Neuronal stem cell (in vitro differentiated cells): ENCODE measurements around the gene ITGB1BP1.

Experiments
- DNase-seq: peaks from one replicate; pipeline ENCODE4 v3.0.0-alpha.2; 2013; ENCODE audit warnings: low spot score
- H2AFZ ChIP-seq: one replicate; pipeline ENCODE4 v1.6.1; 2013; ENCODE audit warnings: mild to moderate bottlenecking, low read length, inconsistent platforms
- H2AK5ac ChIP-seq: 2 replicates; pipeline ENCODE4 v1.6.1; 2013; ENCODE audit warnings: low read depth, mild to moderate bottlenecking, inconsistent platforms, low read length, moderate library complexity, mixed read lengths
- H2BK120ac ChIP-seq: 2 replicates; pipeline ENCODE4 v1.6.1; 2013; ENCODE audit warnings: low read depth, mild to moderate bottlenecking, inconsistent platforms, low read length, moderate library complexity, mixed read lengths
- H2BK12ac ChIP-seq: one replicate; pipeline ENCODE4 v1.6.1; 2013; ENCODE audit warnings: low read length, inconsistent platforms
- H2BK15ac ChIP-seq: 2 replicates; pipeline ENCODE4 v1.6.1; 2013; ENCODE audit warnings: mild to moderate bottlenecking, low read length, inconsistent platforms, mixed read lengths
- H2BK5ac ChIP-seq: one replicate; pipeline ENCODE4 v1.6.1; 2013; ENCODE audit warnings: inconsistent platforms, mild to moderate bottlenecking, low read length, moderate library complexity
- H3K14ac ChIP-seq: one replicate; pipeline ENCODE4 v1.6.1; 2013; ENCODE audit warnings: low read length, inconsistent platforms
- H3K18ac ChIP-seq: 2 replicates; pipeline ENCODE4 v1.6.1; 2013; ENCODE audit warnings: low read length, inconsistent platforms
- H3K23ac ChIP-seq: 2 replicates; pipeline ENCODE4 v1.6.1; 2013; ENCODE audit warnings: low read depth, mild to moderate bottlenecking, mixed read lengths, low read length, inconsistent platforms; ENCODE audit not compliant: poor library complexity
- H3K27ac ChIP-seq: replicated peaks from 3 replicates; pipeline ENCODE4 v1.5.1; 2013; ENCODE audit warnings: low read length, inconsistent platforms
- H3K27me3 ChIP-seq, 3 experiments: 2 replicates each; pipeline ENCODE4 v1.6.1; 2013; ENCODE audit warnings: low read length in 3 of 3, mild to moderate bottlenecking in 2 of 3, inconsistent platforms in 1 of 3, low read depth in 1 of 3, mixed read lengths in 1 of 3, moderate library complexity in 1 of 3; ENCODE audit not compliant: control insufficient read depth in 3 of 3, insufficient read depth in 3 of 3
- H3K36me3 ChIP-seq, 2 donors: replicated peaks in 1 of 2; 2 replicates each; pipeline ENCODE4 v1.6.1; 2013; ENCODE audit warnings: low read length in 2 of 2; ENCODE audit not compliant: control insufficient read depth in 2 of 2, insufficient read depth in 2 of 2
- H3K4ac ChIP-seq: 2 replicates; pipeline ENCODE4 v1.6.1; 2013; ENCODE audit warnings: inconsistent platforms, mild to moderate bottlenecking, low read length, moderate library complexity
- H3K4me1 ChIP-seq, 2 donors: 1 replicate in 1 of 2; 2 replicates in 1 of 2; pipeline ENCODE4 v1.6.1; 2013; ENCODE audit warnings: low read length in 2 of 2, low read depth in 1 of 2; ENCODE audit not compliant: control insufficient read depth in 2 of 2, insufficient read depth in 1 of 2
- H3K4me2 ChIP-seq: one replicate; pipeline ENCODE4 v1.6.1; 2013; ENCODE audit warnings: mild to moderate bottlenecking, low read length, inconsistent platforms; ENCODE audit not compliant: insufficient read depth, poor library complexity, severe bottlenecking
- H3K4me3 ChIP-seq, 2 donors: 2 replicates each; pipeline ENCODE4 v1.5.1; 2013; ENCODE audit warnings: low read length in 2 of 2, mild to moderate bottlenecking in 2 of 2, inconsistent platforms in 1 of 2, moderate library complexity in 1 of 2
- H3K79me1 ChIP-seq: one replicate; pipeline ENCODE4 v1.6.1; 2013; ENCODE audit warnings: low read depth, mild to moderate bottlenecking, inconsistent platforms, low read length, moderate library complexity
- H3K9ac ChIP-seq: one replicate; pipeline ENCODE4 v1.6.1; 2013; ENCODE audit warnings: mild to moderate bottlenecking, low read depth, low read length, inconsistent platforms; ENCODE audit not compliant: poor library complexity
- H3K9me3 ChIP-seq, 2 donors: replicated peaks in 1 of 2; 2 replicates each; pipeline versions ENCODE3 to v1.6.1; 2013; ENCODE audit warnings: low read length in 2 of 2, mild to moderate bottlenecking in 2 of 2, inconsistent platforms in 1 of 2, low read depth in 1 of 2, mixed read lengths in 1 of 2, moderate library complexity in 1 of 2; ENCODE audit not compliant: control insufficient read depth in 2 of 2, insufficient read depth in 1 of 2
- H4K8ac ChIP-seq: one replicate; pipeline ENCODE4 v1.6.1; 2013; ENCODE audit warnings: low read depth, mild to moderate bottlenecking, inconsistent platforms, low read length, moderate library complexity
- H4K91ac ChIP-seq: one replicate; pipeline ENCODE4 v1.6.1; 2013; ENCODE audit warnings: low read length, low read depth, mild to moderate bottlenecking, inconsistent platforms; ENCODE audit not compliant: poor library complexity
- WGBS, 2 donors: extraction: QIAGEN DNeasy Blood & Tissue Kit; methylation state at CpG; one replicate each; pipeline ENCODE4 v1.1.7; 2013; ENCODE audit warnings: missing lambda C conversion rate in 2 of 2, mixed read lengths in 1 of 2; ENCODE audit not compliant: insufficient read length in 2 of 2, insufficient replicate concordance in 1 of 2; ENCODE audit errors: extremely low coverage in 2 of 2; 5-methylcytosine and 5-hydroxymethylcytosine counted together

ITGB1BP1 gene

DNA sequence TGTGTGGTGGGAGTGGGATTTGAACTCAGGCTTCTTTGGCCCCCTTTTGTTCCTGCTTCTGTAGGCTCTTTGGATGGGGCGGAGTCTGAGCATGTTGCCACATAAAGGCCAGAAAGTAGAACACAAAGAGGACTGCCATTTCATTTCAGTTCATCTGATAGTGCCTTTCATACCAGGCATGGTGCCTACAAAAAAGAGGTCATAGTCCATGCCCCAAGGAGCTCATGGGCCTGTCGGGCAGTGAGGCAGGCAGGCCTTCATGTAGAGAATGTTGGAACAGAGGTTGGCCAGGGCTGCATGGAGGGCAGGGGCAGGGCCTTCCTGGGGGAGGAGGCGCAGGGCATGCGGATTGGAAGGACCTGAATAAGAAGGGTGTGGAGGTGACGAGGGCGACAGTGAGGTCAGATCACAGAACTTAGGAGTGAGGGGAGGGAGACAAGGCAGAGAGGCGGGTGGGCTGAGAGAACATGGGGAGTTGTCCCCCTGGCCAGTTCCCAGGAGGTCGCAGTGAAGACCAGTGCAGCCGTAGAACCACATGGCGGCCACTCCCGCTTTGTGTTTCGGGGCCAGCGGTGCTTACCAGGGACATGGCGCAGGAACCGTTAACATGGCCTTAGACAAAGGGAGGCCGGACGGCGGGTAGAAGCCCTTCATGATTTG, 49.1 kb downstream of the ITGB1BP1 start:
- WGBS, 2 donors, result no CpG with 5 or more reads among the region's 18 CpGs

DNA sequence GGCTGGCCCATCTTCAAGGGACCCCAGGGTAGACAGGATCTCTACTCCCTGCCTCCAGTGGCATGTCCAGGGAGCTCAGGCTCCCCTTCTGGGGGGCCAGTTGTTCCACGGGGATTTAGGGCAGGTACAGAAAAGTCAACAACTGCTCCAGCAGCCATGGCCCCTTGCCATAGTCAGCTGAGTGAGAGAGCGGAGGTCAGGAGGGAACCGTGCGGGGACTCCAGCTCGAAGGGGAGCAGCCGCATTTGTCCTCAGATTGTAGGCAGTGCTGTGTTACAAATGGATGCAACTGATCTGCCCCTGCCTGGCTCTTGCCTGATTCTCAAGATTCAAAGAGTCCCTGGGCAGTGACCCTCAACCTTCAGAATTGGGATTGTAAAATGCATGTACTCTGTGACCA, 49.9 kb downstream of the ITGB1BP1 start:
- Histone ChIP-seq H2BK5ac (no peak overlapping the region), H2BK12ac (no peak overlapping the region), H3K36me3 (peaks cover 28 to 97% of the 10 kb centered on the region in 2 donors), H3K79me1 (no peaks in the 10 kb centered on the region), H3K4me2 (no peak overlapping the region), H3K14ac (no peak overlapping the region), H4K8ac (no peak overlapping the region), H3K18ac (no peak overlapping the region), H2AFZ (no peak overlapping the region), H2BK120ac (no peak overlapping the region), H2AK5ac (no peak overlapping the region), H3K23ac (no peak overlapping the region), H3K27ac (no peak overlapping the region), H3K4me3 (no peak overlapping the region), H4K91ac (no peak overlapping the region), H3K4me1 (no peaks in the 10 kb centered on the region), H3K27me3 (no peaks in the 10 kb centered on the region), H3K4ac (no peak overlapping the region), H3K9ac (no peak overlapping the region), H2BK15ac (no peak overlapping the region), H3K9me3 (no peaks in the 10 kb centered on the region)
- WGBS, 2 donors, result no CpG with 5 or more reads among the region's 6 CpGs
- DNase-seq, result no peak

More for the DNA sequence above, 49.1 kb downstream of the ITGB1BP1 start:
- Histone ChIP-seq H3K23ac (peak overlapping the region; percentile 23), H2BK120ac (no peak overlapping the region), H2BK15ac (no peak overlapping the region), H2AK5ac (no peak overlapping the region), H3K4me3 (no peak overlapping the region), H2BK12ac (no peak overlapping the region), H3K79me1 (no peaks in the 10 kb centered on the region), H2AFZ (no peak overlapping the region), H2BK5ac (no peak overlapping the region), H4K91ac (no peak overlapping the region), H4K8ac (no peak overlapping the region), H3K27me3 (no peaks in the 10 kb centered on the region), H3K36me3 (peaks cover 29 to 99% of the 10 kb centered on the region in 2 donors), H3K27ac (no peak overlapping the region), H3K18ac (peak overlapping the region; percentile 35), H3K14ac (no peak overlapping the region), H3K4ac (no peak overlapping the region), H3K9me3 (no peaks in the 10 kb centered on the region), H3K4me2 (no peak overlapping the region), H3K9ac (peak overlapping the region; percentile 36), H3K4me1 (no peaks in the 10 kb centered on the region)
- DNase-seq, result no peak

DNA sequence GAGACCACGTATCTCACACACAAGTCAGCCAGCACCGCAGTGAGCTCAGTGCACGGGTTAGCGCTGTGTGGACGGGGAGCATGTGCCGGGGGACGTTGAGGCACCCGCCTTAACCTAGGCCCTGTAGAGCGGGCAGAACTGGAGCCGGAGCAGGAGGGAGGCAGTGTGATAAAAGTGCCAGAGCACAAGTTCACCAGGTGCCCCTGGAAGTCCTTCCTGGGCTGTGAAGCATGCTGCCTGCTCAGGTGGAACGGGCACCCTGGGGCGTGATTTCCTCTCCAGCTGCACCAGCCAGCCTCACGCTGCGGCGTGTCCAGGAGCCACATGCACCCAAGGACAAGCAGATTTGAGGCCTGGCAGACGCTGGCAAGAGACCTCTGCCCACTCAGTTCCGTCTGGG, 50.3 kb downstream of the ITGB1BP1 start:
- no peaks in the 10 kb centered on the region for H3K79me1 ChIP-seq
- no peak overlapping the region for H3K4me3 ChIP-seq
- no peak overlapping the region for H2BK12ac ChIP-seq
- no peak overlapping the region for H3K4me2 ChIP-seq
- no peaks in the 10 kb centered on the region for H3K4me1 ChIP-seq
- no peak overlapping the region for H3K14ac ChIP-seq
- H3K4ac ChIP-seq, result no peak overlapping the region
- no peak overlapping the region for H2BK5ac ChIP-seq
- H4K8ac ChIP-seq, result no peak overlapping the region
- H3K27ac ChIP-seq, result no peak overlapping the region
- no peak overlapping the region for H3K18ac ChIP-seq
- H2AK5ac ChIP-seq, result no peak overlapping the region
- no peaks in the 10 kb centered on the region for H3K9me3 ChIP-seq
- no peaks in the 10 kb centered on the region for H3K27me3 ChIP-seq
- WGBS, 2 donors, result no CpG with 5 or more reads among the region's 17 CpGs
- no peak overlapping the region for H2BK15ac ChIP-seq
- no peak overlapping the region for H4K91ac ChIP-seq
- no peak overlapping the region for H2BK120ac ChIP-seq
- no peak overlapping the region for H3K23ac ChIP-seq
- peaks cover 29 to 97% of the 10 kb centered on the region in 2 donors for H3K36me3 ChIP-seq
- no peak overlapping the region for H3K9ac ChIP-seq
- no peak overlapping the region for H2AFZ ChIP-seq
- no peak for DNase-seq

DNA sequence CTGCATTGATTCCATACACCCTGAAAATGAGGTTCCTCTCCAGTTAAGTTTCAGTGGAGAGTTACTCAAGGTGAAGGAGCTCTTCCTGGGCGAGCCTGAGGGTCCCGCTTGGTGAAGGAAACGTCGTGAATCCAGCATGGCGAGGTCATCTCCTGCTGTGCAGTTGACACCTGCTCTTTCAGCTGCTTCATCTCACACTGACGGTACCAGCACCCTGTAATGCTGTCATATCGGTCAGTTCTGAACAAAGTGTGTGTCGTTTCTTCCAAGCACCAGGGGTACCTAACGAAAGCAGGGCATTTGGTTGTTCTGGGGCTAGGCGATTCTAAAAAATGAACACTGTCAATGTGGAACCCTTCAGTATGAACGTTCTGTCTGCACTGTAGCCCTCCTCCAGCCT, 52.6 kb downstream of the ITGB1BP1 start:
- H2BK120ac ChIP-seq, result no peak overlapping the region
- H3K27me3 ChIP-seq, result no peaks in the 10 kb centered on the region
- H3K4me1 ChIP-seq, result no peaks in the 10 kb centered on the region
- H3K36me3 ChIP-seq, result peaks cover 37 to 97% of the 10 kb centered on the region in 2 donors
- H3K9me3 ChIP-seq, result no peaks in the 10 kb centered on the region
- no peak overlapping the region for H3K4ac ChIP-seq
- H2BK15ac ChIP-seq, result no peak overlapping the region
- no peak overlapping the region for H2BK12ac ChIP-seq
- H4K8ac ChIP-seq, result no peak overlapping the region
- H3K4me3 ChIP-seq, result no peak overlapping the region
- no CpG with 5 or more reads among the region's 11 CpGs for WGBS, 2 donors
- no peaks in the 10 kb centered on the region for H3K79me1 ChIP-seq
- H3K14ac ChIP-seq, result no peak overlapping the region
- H2BK5ac ChIP-seq, result no peak overlapping the region
- no peak overlapping the region for H4K91ac ChIP-seq
- no peak overlapping the region for H2AFZ ChIP-seq
- H3K27ac ChIP-seq, result no peak overlapping the region
- DNase-seq, result no peak
- no peak overlapping the region for H3K23ac ChIP-seq
- H3K9ac ChIP-seq, result no peak overlapping the region
- no peak overlapping the region for H3K4me2 ChIP-seq
- no peak overlapping the region for H3K18ac ChIP-seq
- H2AK5ac ChIP-seq, result no peak overlapping the region
